Astrocyte of the cerebellum (primary cell): ENCODE results near the gene TKFC.
A peak's percentile ranks its signal among the peaks of the same experiment; 100 is the strongest.

Experiments used
- DNase-seq: peaks from one replicate; pipeline ENCODE4 v3.0.0-alpha.2; 2011; ENCODE audit warnings: low read depth
- H3K4me3 ChIP-seq: 2 replicates; pipeline ENCODE4 v1.5.1; 2011; ENCODE audit warnings: mild to moderate bottlenecking, low read depth, low read length, moderate library complexity
- in situ Hi-C: cut with HindIII; loops from 2 replicates; pipeline ENCODE4 v1.10.0; 2017; ENCODE audit warnings: low sequenced_read_pairs
- TF ChIP-seq, protein P1 (sequence below): IDR thresholded peaks from 2 replicates; pipeline ENCODE4 v1.5.1; 2012; ENCODE audit warnings: low read length, low read depth, moderate library complexity, mild to moderate bottlenecking; ENCODE audit errors: missing control alignments

Gene TKFC

DNA sequence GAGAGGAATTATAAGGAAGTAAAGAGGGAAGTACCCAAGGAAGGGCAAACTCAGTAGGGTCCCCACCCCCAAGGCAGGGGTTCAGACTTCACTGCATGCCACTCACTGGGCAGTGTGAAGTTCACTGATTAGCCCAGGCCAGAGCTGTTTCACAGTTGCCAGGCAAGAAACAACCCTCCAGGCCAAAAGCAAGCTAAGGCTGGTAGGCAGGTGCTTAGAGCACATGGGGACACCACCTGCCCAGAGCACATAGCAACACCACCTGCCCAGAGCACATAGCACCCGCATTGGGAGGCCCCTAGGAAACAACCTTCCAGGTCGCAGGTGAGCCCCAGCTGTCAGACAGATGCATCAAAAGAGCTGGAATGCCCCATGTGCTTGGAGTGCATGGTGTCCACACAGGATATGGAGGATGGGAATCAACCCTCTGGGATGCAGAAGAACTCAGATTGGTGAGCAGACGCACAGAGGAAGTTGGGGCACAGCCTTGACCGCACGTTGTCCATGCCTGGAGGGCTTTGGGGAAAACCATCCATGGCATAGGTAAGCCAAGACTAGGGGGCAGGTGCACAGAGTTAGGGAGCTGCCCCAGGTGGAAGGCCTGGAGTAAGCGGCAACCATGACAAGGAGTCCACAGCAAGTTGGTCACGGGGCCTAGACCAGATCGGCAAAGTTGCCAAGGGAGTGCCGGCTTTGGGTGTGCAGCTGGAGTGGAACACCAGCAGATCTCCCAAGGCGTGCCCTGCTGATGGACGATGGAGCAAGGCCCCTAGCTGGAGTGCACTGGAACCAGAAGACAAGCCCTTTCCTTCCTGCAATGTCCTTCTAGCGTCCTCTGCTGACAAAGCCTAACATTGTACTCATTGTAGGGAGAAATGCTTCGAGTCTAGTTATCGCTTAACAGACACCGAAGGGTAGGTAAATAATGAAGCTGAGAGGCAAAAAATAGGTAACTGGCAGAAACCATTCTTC, 51.5 kb downstream of the TKFC start:
- DNase-seq = no peak
- no peak overlapping the region for H3K4me3 ChIP-seq
- TF ChIP-seq, protein P1, sequence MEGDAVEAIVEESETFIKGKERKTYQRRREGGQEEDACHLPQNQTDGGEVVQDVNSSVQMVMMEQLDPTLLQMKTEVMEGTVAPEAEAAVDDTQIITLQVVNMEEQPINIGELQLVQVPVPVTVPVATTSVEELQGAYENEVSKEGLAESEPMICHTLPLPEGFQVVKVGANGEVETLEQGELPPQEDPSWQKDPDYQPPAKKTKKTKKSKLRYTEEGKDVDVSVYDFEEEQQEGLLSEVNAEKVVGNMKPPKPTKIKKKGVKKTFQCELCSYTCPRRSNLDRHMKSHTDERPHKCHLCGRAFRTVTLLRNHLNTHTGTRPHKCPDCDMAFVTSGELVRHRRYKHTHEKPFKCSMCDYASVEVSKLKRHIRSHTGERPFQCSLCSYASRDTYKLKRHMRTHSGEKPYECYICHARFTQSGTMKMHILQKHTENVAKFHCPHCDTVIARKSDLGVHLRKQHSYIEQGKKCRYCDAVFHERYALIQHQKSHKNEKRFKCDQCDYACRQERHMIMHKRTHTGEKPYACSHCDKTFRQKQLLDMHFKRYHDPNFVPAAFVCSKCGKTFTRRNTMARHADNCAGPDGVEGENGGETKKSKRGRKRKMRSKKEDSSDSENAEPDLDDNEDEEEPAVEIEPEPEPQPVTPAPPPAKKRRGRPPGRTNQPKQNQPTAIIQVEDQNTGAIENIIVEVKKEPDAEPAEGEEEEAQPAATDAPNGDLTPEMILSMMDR = peak; percentile 24
- in situ Hi-C loops = no loop called here

DNA sequence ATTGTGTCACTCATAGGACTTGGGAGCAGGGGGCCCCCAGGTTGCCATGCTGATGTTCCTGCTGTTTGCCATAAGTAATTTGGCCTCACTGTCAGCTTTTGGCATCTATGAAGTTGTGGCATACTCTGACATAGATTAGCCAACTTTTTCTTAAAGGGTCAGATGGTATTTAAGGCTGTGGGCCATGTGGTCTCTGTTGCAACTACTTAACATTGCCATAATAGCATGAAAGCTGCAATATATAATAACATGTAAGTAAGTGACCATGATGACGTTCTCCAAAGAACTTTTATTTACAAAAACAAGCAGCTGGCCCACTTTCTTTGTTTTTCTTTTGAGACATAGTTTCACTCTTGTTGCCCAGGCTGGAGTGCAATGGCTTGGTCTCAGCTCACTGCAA, 57.1 kb downstream of the TKFC start:
- H3K4me3 ChIP-seq = no peak overlapping the region
- TF ChIP-seq, protein P1 = no peak
- DNase-seq = no peak
- in situ Hi-C loops = no loop called here

DNA sequence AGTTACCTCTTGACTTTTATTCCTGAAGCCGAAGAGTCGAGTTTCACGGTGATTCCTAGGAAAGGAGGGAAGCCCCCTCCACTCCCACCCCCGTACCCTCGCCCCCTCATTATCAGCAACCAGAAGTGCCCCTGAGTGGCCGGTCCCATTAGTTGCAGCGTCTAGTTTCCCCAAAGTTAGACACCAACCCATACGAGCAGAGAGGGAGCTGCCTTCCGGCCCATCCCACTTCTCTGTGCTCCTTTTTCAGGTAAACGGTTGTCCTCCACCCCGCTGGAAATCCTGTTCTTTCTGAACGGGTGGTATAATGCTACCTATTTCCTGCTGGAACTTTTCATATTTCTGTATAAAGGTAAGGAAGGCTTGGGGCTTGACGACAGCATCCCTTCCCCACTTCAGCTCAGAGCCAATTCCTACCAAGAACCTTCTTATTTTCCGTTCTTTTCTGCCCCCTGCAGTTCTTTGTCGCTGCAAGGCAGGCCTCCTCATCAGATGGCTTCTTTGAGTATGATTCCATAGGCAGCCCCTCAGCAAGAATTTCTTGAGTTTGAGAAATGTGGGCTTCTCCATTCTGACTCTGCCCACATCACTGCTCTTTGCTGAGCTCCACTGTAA, 60.1 kb downstream of the TKFC start:
- no peak for DNase-seq
- H3K4me3 ChIP-seq = peak overlapping the region; percentile 73
- in situ Hi-C loops = no loop called here
- TF ChIP-seq, protein P1 = peak; percentile 20
